ENCODE measurements around the gene GRXCR1.

The GRXCR1 gene

GRCh38 chr4:42942216-42942615, 49.7 kb downstream of the GRXCR1 start:
- no peak for DNase-seq

GRCh38 chr4:42945874-42946273, 53.4 kb downstream of the GRXCR1 start:
- DNase-seq, result no peak

GRCh38 chr4:42953321-42953720, 60.8 kb downstream of the GRXCR1 start:
- DNase-seq, result no peak

- no peak for DNase-seq
These were observed 62.6 kb downstream of the GRXCR1 start for GRCh38 chr4:42954963-42955669.

- DNase-seq, result no peak
These were observed 63.4 kb downstream of the GRXCR1 start for GRCh38 chr4:42955746-42956505.

GRCh38 chr4:42965326-42965725, 72.8 kb downstream of the GRXCR1 start:
- DNase-seq, result no peak

- no peak for DNase-seq
These were observed 93.5 kb downstream of the GRXCR1 start for GRCh38 chr4:42985976-42986375.

GRCh38 chr4:42995343-42995944, 102.9 kb downstream of the GRXCR1 start:
- no peak for DNase-seq

GRCh38 chr4:43008793-43009192, 116.3 kb downstream of the GRXCR1 start:
- no peak for DNase-seq

- DNase-seq, result no peak
These were observed 121.7 kb downstream of the GRXCR1 start for GRCh38 chr4:43014256-43014655.

- no peak for DNase-seq
These were observed 149.1 kb downstream of the GRXCR1 start for GRCh38 chr4:43041632-43042031.

GRCh38 chr4:43047058-43047457, 154.5 kb downstream of the GRXCR1 start:
- no peak for DNase-seq

- no peak for DNase-seq
These were observed 156.1 kb downstream of the GRXCR1 start for GRCh38 chr4:43048570-43048969.

- no peak for DNase-seq
These were observed 156.8 kb downstream of the GRXCR1 start for GRCh38 chr4:43049326-43049725.

GRCh38 chr4:43066415-43066814, 173.9 kb downstream of the GRXCR1 start:
- DNase-seq, result no peak

GRCh38 chr4:43071069-43071468, 178.6 kb downstream of the GRXCR1 start:
- no peak for DNase-seq
